AG04449 (cell line): ENCODE measurements around the gene SCN9A.
"Not testable (repeated sequence)": the region's sequence is repeated elsewhere in the genome, so short reads cannot be mapped to it uniquely, and the experiment has no call there.

Source experiments
- CTCF ChIA-PET: fragments of 350-600 bp; formaldehyde crosslinking; extraction: SDS; loops from one replicate; lab custom pipeline; 2021; ENCODE audit warnings: antibody characterized with exemption; lab: Yijun Ruan, JAX
- POLR2A ChIA-PET: fragments of 400-600, 350-600 bp; formaldehyde crosslinking; extraction: SDS; loops from one replicate; lab custom pipeline; 2020; ENCODE audit warnings: antibody characterized with exemption, inconsistent platforms; lab: Yijun Ruan, JAX
- DNase-seq: peaks from one replicate; pipeline ENCODE4 v3.0.0-alpha.2; 2010; ENCODE audit warnings: low read depth, low spot score
- H3K4me3 ChIP-seq: 2 replicates; pipeline ENCODE4 v1.5.1; 2011; ENCODE audit warnings: low read depth, mild to moderate bottlenecking, control low read depth, low read length
- CTCF ChIP-seq: IDR thresholded peaks from one replicate; pipeline ENCODE4 v1.5.1; 2011; ENCODE audit warnings: mild to moderate bottlenecking, moderate library complexity, low read length, control low read depth, inconsistent platforms; ENCODE audit not compliant: insufficient read depth; ENCODE audit errors: missing control alignments

The SCN9A gene

DNA sequence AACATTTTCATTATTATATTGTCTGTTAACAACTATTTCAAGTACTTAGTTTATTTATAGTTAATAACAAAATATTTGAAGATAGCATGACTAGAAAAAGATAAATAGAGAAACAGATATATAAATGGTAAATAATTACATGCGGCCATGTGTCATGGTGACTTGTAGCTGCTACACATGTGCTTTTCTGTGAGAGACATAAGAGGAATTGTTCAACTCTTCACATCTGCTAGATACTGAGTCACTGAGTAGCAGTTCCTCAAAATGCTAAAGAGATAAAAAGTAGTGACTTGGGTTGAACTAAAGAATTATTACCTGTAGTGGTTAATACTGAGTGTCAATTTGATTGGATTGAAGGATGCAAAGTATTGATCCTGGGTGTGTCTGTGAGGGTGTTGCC lies 37.5 kb upstream of the SCN9A start:
- ChIA-PET POLR2A (interaction anchor here (1.3 kb wide), 1 partner anchor 63 kb away, joined by 3 read pairs; no protein-coding TSS in a partner anchor), CTCF (no interaction called here)
- TF ChIP-seq CTCF: no peak
- no peak overlapping the region for H3K4me3 ChIP-seq
- no peak for DNase-seq

DNA sequence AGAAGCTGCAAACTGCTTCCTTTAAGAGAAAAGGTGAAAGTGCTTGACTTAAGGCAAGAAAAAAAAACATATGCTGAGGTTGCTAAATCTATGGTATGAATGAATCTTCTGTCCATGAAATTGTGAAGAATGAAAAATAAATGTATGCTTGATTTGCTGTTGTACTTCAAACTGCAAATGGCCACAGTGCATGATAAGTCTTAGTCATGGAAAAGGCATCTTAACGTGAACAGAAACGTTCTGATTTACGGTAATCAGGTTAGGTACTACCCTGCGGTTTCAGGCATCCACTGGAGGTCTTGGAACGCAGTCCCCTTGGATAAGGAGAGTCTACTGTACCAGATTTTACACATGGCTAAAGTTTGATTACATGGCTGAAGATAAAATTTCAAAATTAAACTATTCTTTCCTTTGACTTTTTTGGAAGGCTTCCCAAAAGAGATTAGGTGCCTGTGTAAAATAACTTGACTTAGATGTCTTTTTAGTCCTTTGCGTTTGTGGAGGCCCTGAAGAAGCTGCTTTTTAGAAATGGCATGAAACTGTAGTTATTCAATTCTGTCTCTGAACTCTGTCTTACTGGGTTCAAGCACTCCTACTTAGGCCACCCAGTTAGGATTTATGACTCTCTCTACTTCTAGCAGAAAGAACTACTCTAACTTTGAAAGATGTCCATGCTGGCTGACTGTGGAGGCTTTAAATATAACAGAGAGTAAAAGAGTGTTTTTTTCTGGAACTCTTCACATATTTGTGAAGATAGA lies 35.9 kb upstream of the SCN9A start:
- no peak for TF ChIP-seq CTCF
- POLR2A ChIA-PET: interaction anchor here (0.9 kb wide), 1 partner anchor 99 kb away, joined by 4 read pairs; no protein-coding TSS in a partner anchor
- H3K4me3 ChIP-seq: no peak overlapping the region
- CTCF ChIA-PET: interaction anchor here (0.7 to 2.8 kb wide), 5 partner anchors 8 to 233 kb away, joined by 3 to 8 read pairs (median 4); no protein-coding TSS in a partner anchor
- DNase-seq: no peak

DNA sequence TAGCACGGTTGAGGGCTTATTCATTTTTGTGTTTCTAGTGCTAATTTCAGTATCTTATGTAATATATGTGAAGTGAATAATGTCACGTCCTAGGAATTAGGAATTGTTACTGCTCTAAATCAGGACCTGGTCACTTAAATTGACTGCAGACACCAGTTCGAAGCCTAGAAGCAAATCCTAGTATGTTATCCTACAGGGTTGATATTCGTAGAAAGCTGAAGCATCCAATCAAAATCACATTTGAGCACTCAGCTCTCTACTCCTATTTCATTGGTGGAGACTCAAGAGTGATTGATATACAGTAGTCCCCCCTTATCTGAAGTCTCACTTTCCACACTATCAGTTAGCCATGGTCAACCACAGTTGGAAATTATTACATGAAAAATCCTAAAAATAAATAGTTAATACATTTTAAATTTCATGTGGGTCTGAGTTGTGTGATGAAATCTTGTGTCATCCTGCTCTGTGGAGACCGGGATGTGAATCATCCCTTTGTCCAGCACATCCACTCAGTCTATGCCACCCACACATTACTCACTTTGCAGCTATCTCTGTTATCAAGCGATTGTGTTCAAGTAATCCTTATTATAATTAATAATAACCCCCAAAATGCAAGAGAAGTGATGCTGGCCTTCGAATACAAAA lies 35.2 kb upstream of the SCN9A start:
- DNase-seq: peak; percentile 59
- ChIA-PET CTCF (interaction anchor here (0.7 to 2.8 kb wide), 6 partner anchors 8 to 233 kb away, joined by 3 to 10 read pairs (median 4); no protein-coding TSS in a partner anchor), POLR2A (interaction anchor here (0.9 kb wide), 1 partner anchor 98 kb away, joined by 4 read pairs; no protein-coding TSS in a partner anchor)

GRCh38 chr2:166407746-166408145 lies 32.0 kb upstream of the SCN9A start:
- CTCF ChIA-PET: interaction anchor here (1.4 to 1.7 kb wide), 2 partner anchors 12 to 22 kb away, joined by 3 to 5 read pairs; no protein-coding TSS in a partner anchor
- POLR2A ChIA-PET: not testable (repeated sequence)

More for the DNA sequence above, 35.2 kb upstream of the SCN9A start:
- no peak overlapping the region for H3K4me3 ChIP-seq
- TF ChIP-seq CTCF: no peak

DNA sequence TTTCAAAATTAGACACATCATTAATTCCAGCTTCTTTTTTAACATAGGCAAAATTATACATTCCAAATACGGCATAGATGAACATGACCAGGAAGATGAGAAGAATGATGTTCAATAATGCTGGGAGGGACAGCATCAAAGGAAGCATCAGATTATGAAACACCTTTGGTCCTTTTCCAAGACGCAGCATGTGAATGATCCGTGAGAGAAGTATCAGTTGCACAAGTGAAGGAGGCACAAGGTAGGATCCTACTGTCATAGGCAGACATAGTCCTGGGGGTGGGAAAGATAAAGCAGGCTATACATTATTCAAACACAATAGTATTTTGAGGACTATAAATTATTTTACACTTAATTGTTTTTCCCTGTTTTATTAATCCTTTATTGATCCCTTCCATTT lies 30.6 kb upstream of the SCN9A start:
- ChIA-PET CTCF (interaction anchor here (1.5 to 2.3 kb wide), 2 partner anchors 13 to 21 kb away, joined by 4 to 15 read pairs; no protein-coding TSS in a partner anchor), POLR2A (no interaction called here)
- DNase-seq: no peak
- no peak for TF ChIP-seq CTCF
- H3K4me3 ChIP-seq: no peak overlapping the region

More at GRCh38 chr2:166407746-166408145, 32.0 kb upstream of the SCN9A start:
- not testable (repeated sequence) for DNase-seq, H3K4me3 ChIP-seq

- no peak for DNase-seq
- POLR2A ChIA-PET: no interaction called here
- TF ChIP-seq CTCF: no peak
- CTCF ChIA-PET: interaction anchor here (1.5 to 2.3 kb wide), 2 partner anchors 14 to 21 kb away, joined by 4 to 15 read pairs; no protein-coding TSS in a partner anchor
- no peak overlapping the region for H3K4me3 ChIP-seq
These were observed 29.8 kb upstream of the SCN9A start for GRCh38 chr2:166405569-166405926.
